ENCODE results near the gene MATCAP1. TPM values are rescaled to one million over a fixed set of nuclear protein-coding genes. Genes with fewer than 3 reads are reported as not detected.

MATCAP1 gene
- total and polyA plus RNA-seq, 2 of the 13 experiments (the other 11 are each of a cell fraction or from before 2014, with no cell fraction given) = 11.2 to 24.5 TPM

- no peak for TF ChIP-seq ZNF33A (CRISPR knock-in tag; IDR thresholded peaks at IDR 0.05; ENCODE audit: borderline replicate concordance)
- no peak for TF ChIP-seq FOXA3 (CRISPR knock-in tag; IDR thresholded peaks at IDR 0.05)
- TF ChIP-seq CENPBD1 (CRISPR knock-in tag; IDR thresholded peaks at IDR 0.05; ENCODE audit: borderline replicate concordance, low read depth) = no peak
- no peak for TF ChIP-seq PAX8 (CRISPR knock-in tag; IDR thresholded peaks at IDR 0.05; ENCODE audit: borderline replicate concordance)
- TF ChIP-seq, protein P1, sequence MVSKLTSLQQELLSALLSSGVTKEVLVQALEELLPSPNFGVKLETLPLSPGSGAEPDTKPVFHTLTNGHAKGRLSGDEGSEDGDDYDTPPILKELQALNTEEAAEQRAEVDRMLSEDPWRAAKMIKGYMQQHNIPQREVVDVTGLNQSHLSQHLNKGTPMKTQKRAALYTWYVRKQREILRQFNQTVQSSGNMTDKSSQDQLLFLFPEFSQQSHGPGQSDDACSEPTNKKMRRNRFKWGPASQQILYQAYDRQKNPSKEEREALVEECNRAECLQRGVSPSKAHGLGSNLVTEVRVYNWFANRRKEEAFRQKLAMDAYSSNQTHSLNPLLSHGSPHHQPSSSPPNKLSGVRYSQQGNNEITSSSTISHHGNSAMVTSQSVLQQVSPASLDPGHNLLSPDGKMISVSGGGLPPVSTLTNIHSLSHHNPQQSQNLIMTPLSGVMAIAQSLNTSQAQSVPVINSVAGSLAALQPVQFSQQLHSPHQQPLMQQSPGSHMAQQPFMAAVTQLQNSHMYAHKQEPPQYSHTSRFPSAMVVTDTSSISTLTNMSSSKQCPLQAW (CRISPR knock-in tag; IDR thresholded peaks at IDR 0.05) = no peak
- TF ChIP-seq, protein P2, sequence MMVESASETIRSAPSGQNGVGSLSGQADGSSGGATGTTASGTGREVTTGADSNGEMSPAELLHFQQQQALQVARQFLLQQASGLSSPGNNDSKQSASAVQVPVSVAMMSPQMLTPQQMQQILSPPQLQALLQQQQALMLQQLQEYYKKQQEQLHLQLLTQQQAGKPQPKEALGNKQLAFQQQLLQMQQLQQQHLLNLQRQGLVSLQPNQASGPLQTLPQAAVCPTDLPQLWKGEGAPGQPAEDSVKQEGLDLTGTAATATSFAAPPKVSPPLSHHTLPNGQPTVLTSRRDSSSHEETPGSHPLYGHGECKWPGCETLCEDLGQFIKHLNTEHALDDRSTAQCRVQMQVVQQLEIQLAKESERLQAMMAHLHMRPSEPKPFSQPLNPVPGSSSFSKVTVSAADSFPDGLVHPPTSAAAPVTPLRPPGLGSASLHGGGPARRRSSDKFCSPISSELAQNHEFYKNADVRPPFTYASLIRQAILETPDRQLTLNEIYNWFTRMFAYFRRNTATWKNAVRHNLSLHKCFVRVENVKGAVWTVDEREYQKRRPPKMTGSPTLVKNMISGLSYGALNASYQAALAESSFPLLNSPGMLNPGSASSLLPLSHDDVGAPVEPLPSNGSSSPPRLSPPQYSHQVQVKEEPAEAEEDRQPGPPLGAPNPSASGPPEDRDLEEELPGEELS (CRISPR knock-in tag; IDR thresholded peaks at IDR 0.05) = no peak
- TF ChIP-seq, protein P3, sequence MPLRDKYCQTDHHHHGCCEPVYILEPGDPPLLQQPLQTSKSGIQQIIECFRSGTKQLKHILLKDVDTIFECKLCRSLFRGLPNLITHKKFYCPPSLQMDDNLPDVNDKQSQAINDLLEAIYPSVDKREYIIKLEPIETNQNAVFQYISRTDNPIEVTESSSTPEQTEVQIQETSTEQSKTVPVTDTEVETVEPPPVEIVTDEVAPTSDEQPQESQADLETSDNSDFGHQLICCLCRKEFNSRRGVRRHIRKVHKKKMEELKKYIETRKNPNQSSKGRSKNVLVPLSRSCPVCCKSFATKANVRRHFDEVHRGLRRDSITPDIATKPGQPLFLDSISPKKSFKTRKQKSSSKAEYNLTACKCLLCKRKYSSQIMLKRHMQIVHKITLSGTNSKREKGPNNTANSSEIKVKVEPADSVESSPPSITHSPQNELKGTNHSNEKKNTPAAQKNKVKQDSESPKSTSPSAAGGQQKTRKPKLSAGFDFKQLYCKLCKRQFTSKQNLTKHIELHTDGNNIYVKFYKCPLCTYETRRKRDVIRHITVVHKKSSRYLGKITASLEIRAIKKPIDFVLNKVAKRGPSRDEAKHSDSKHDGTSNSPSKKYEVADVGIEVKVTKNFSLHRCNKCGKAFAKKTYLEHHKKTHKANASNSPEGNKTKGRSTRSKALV (CRISPR knock-in tag; IDR thresholded peaks at IDR 0.05) = no peak
- no peak for TF ChIP-seq ASH2L (IDR thresholded peaks at IDR 0.05; ENCODE audit: insufficient read length, low read depth, low read length)
- TF ChIP-seq ZNF326 (CRISPR knock-in tag; IDR thresholded peaks at IDR 0.05; ENCODE audit: borderline replicate concordance) = no peak
- no peak for TF ChIP-seq ELF3 (CRISPR knock-in tag; IDR thresholded peaks at IDR 0.05)
- no peak for TF ChIP-seq ADNP (CRISPR knock-in tag; IDR thresholded peaks at IDR 0.05)
- no peak for TF ChIP-seq NFIB (CRISPR knock-in tag; IDR thresholded peaks at IDR 0.05; ENCODE audit: borderline replicate concordance)
- no peak for TF ChIP-seq SIX4 (CRISPR knock-in tag; IDR thresholded peaks at IDR 0.05)
- TF ChIP-seq ZSCAN9 (CRISPR knock-in tag; IDR thresholded peaks at IDR 0.05; ENCODE audit: borderline replicate concordance) = no peak
- TF ChIP-seq SRSF1 (optimal IDR thresholded peaks at IDR 0.05; ENCODE audit: low read depth, low read length) = peak; percentile 38
- no peak for TF ChIP-seq HIVEP1 (CRISPR knock-in tag; IDR thresholded peaks at IDR 0.05)
- TF ChIP-seq, protein P4, sequence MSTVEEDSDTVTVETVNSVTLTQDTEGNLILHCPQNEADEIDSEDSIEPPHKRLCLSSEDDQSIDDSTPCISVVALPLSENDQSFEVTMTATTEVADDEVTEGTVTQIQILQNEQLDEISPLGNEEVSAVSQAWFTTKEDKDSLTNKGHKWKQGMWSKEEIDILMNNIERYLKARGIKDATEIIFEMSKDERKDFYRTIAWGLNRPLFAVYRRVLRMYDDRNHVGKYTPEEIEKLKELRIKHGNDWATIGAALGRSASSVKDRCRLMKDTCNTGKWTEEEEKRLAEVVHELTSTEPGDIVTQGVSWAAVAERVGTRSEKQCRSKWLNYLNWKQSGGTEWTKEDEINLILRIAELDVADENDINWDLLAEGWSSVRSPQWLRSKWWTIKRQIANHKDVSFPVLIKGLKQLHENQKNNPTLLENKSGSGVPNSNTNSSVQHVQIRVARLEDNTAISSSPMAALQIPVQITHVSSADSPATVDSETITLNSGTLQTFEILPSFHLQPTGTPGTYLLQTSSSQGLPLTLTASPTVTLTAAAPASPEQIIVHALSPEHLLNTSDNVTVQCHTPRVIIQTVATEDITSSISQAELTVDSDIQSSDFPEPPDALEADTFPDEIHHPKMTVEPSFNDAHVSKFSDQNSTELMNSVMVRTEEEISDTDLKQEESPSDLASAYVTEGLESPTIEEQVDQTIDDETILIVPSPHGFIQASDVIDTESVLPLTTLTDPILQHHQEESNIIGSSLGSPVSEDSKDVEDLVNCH (CRISPR knock-in tag; IDR thresholded peaks at IDR 0.05) = no peak
- no peak for TF ChIP-seq ZNF24 (IDR thresholded peaks at IDR 0.05)
- TF ChIP-seq ZNF331 (CRISPR knock-in tag; IDR thresholded peaks at IDR 0.05) = no peak
- no peak for TF ChIP-seq RBM39 (IDR thresholded peaks at IDR 0.05; ENCODE audit: low read depth, low read length, poor library complexity, severe bottlenecking)
Measured at GRCh38 chr16:67149276-67150046, 34.3 kb downstream of the MATCAP1 start (continued).

Measured in HepG2 (cell line).